Activated naive CD4-positive, alpha-beta T cell treated with anti-CD3 and anti-CD28 coated beads, Interleukin-2, amount 50 U/mL, for 16 hours (primary cell): ENCODE data around the gene HSD3B2.

ENCODE experiments used
- DNase-seq: peaks from one replicate; pipeline ENCODE4 v3.0.0-alpha.2; 2020

HSD3B2 gene

GRCh38 chr1:119404736-119405135 lies 10.2 kb upstream of the HSD3B2 start:
- DNase-seq = no peak

- no peak for DNase-seq
Measured at GRCh38 chr1:119409731-119410130, 5.2 kb upstream of the HSD3B2 start.

GRCh38 chr1:119410961-119411360 lies 4.0 kb upstream of the HSD3B2 start:
- no peak for DNase-seq

GRCh38 chr1:119416006-119416640 lies 1.2 kb downstream of the HSD3B2 start:
- no peak for DNase-seq

GRCh38 chr1:119419109-119419508 lies 4.2 kb downstream of the HSD3B2 start:
- DNase-seq = no peak

- DNase-seq = no peak
Measured at GRCh38 chr1:119420638-119421037, 5.7 kb downstream of the HSD3B2 start.

GRCh38 chr1:119422631-119423030 lies 7.7 kb downstream of the HSD3B2 start:
- DNase-seq = no peak

GRCh38 chr1:119428991-119429390 lies 14.0 kb downstream of the HSD3B2 start:
- DNase-seq = no peak

- no peak for DNase-seq
Measured at GRCh38 chr1:119429687-119430086, 14.7 kb downstream of the HSD3B2 start.

- DNase-seq = no peak
Measured at GRCh38 chr1:119430486-119430885, 15.5 kb downstream of the HSD3B2 start.

GRCh38 chr1:119431836-119432235 lies 16.9 kb downstream of the HSD3B2 start:
- DNase-seq = no peak

- DNase-seq = no peak
Measured at GRCh38 chr1:119435052-119435451, 20.1 kb downstream of the HSD3B2 start.

GRCh38 chr1:119438761-119439160 lies 23.8 kb downstream of the HSD3B2 start:
- no peak for DNase-seq

GRCh38 chr1:119440721-119441307 lies 25.9 kb downstream of the HSD3B2 start:
- no peak for DNase-seq

GRCh38 chr1:119442756-119443155 lies 27.8 kb downstream of the HSD3B2 start:
- DNase-seq = no peak

- DNase-seq = no peak
Measured at GRCh38 chr1:119446321-119446720, 31.4 kb downstream of the HSD3B2 start.

GRCh38 chr1:119447344-119448126 lies 32.6 kb downstream of the HSD3B2 start:
- DNase-seq = no peak

GRCh38 chr1:119448127-119448511 lies 33.2 kb downstream of the HSD3B2 start:
- DNase-seq = no peak

- DNase-seq = no peak
Measured at GRCh38 chr1:119449971-119450370, 35.0 kb downstream of the HSD3B2 start.

GRCh38 chr1:119451158-119451557 lies 36.2 kb downstream of the HSD3B2 start:
- DNase-seq = no peak

- DNase-seq = no peak
Measured at GRCh38 chr1:119452091-119452490, 37.1 kb downstream of the HSD3B2 start.

- no peak for DNase-seq
Measured at GRCh38 chr1:119453021-119453420, 38.1 kb downstream of the HSD3B2 start.

- DNase-seq = no peak
Measured at GRCh38 chr1:119462964-119463363, 48.0 kb downstream of the HSD3B2 start.

GRCh38 chr1:119463569-119463968 lies 48.6 kb downstream of the HSD3B2 start:
- DNase-seq = no peak
